Adipocyte (in vitro differentiated cells): ENCODE data around the gene PHACTR2.

Source experiments
- DNase-seq: peaks from one replicate; pipeline ENCODE4 v3.0.0-alpha.2; 2015; ENCODE audit warnings: low read depth
- H3K27me3 ChIP-seq: replicated peaks from 2 replicates; pipeline ENCODE4 v1.7.0; 2013; ENCODE audit warnings: mild to moderate bottlenecking, low read length, moderate library complexity; ENCODE audit not compliant: control insufficient read depth, insufficient read depth
- H3K36me3 ChIP-seq: 2 replicates; pipeline ENCODE4 v1.7.0; 2013; ENCODE audit warnings: low read length, mild to moderate bottlenecking, moderate library complexity; ENCODE audit not compliant: control insufficient read depth, insufficient read depth, severe bottlenecking
- H3K4me1 ChIP-seq: 2 replicates; pipeline ENCODE4 v1.7.0; 2013; ENCODE audit warnings: mild to moderate bottlenecking, low read length, moderate library complexity; ENCODE audit not compliant: control insufficient read depth, insufficient read depth
- H3K4me3 ChIP-seq: 2 replicates; pipeline ENCODE4 v1.7.0; 2013; ENCODE audit warnings: mild to moderate bottlenecking, low read length, moderate library complexity
- H3K9ac ChIP-seq: 2 replicates; pipeline ENCODE4 v1.7.0; 2013; ENCODE audit warnings: mild to moderate bottlenecking, low read length, moderate library complexity
- H3K9me3 ChIP-seq: 2 replicates; pipeline ENCODE4 v1.7.0; 2013; ENCODE audit warnings: mild to moderate bottlenecking, low read length, moderate library complexity; ENCODE audit not compliant: control insufficient read depth

Gene PHACTR2

GRCh38 chr6:143822584-143823024 is 144.8 kb downstream of the PHACTR2 start:
- Histone ChIP-seq H3K9ac (peak overlapping the region; percentile 29), H3K9me3 (no peaks in the 10 kb centered on the region), H3K4me1 (peaks cover 28% of the 10 kb centered on the region), H3K27me3 (no peaks in the 10 kb centered on the region), H3K36me3 (peaks cover 20% of the 10 kb centered on the region), H3K4me3 (no peak overlapping the region)
- DNase-seq = peak; percentile 37

GRCh38 chr6:143823548-143823947 is 145.8 kb downstream of the PHACTR2 start:
- Histone ChIP-seq H3K9ac (no peak overlapping the region), H3K27me3 (no peaks in the 10 kb centered on the region), H3K9me3 (no peaks in the 10 kb centered on the region), H3K4me1 (peaks cover 28% of the 10 kb centered on the region), H3K4me3 (no peak overlapping the region), H3K36me3 (peaks cover 17% of the 10 kb centered on the region)
- no peak for DNase-seq

GRCh38 chr6:143828572-143828971 is 150.8 kb downstream of the PHACTR2 start:
- Histone ChIP-seq H3K36me3 (peaks cover 18% of the 10 kb centered on the region), H3K27me3 (no peaks in the 10 kb centered on the region), H3K4me3 (no peak overlapping the region), H3K9me3 (no peaks in the 10 kb centered on the region), H3K4me1 (peaks cover 10% of the 10 kb centered on the region), H3K9ac (no peak overlapping the region)
- no peak for DNase-seq

- Histone ChIP-seq H3K36me3 (peaks cover 4% of the 10 kb centered on the region), H3K9ac (no peak overlapping the region), H3K27me3 (no peaks in the 10 kb centered on the region), H3K4me1 (no peaks in the 10 kb centered on the region), H3K4me3 (no peak overlapping the region), H3K9me3 (no peaks in the 10 kb centered on the region)
- no peak for DNase-seq
These were observed 158.4 kb downstream of the PHACTR2 start for GRCh38 chr6:143836150-143836549.

GRCh38 chr6:143838395-143838794 is 160.6 kb downstream of the PHACTR2 start:
- H3K27me3 ChIP-seq = no peaks in the 10 kb centered on the region
- H3K36me3 ChIP-seq = no peaks in the 10 kb centered on the region
- H3K4me3 ChIP-seq = no peak overlapping the region
- H3K9me3 ChIP-seq = no peaks in the 10 kb centered on the region
- H3K4me1 ChIP-seq = peaks cover 3% of the 10 kb centered on the region
- no peak for DNase-seq
- H3K9ac ChIP-seq = no peak overlapping the region

GRCh38 chr6:143839196-143839595 is 161.4 kb downstream of the PHACTR2 start:
- H3K9ac ChIP-seq = no peak overlapping the region
- H3K9me3 ChIP-seq = no peaks in the 10 kb centered on the region
- H3K36me3 ChIP-seq = no peaks in the 10 kb centered on the region
- H3K4me1 ChIP-seq = peaks cover 6% of the 10 kb centered on the region
- no peak for DNase-seq
- no peak overlapping the region for H3K4me3 ChIP-seq
- H3K27me3 ChIP-seq = no peaks in the 10 kb centered on the region

GRCh38 chr6:143840595-143841265 is 163.0 kb downstream of the PHACTR2 start:
- H3K36me3 ChIP-seq = peaks cover 13% of the 10 kb centered on the region
- peaks cover 21% of the 10 kb centered on the region for H3K4me1 ChIP-seq
- DNase-seq = no peak
- H3K9ac ChIP-seq = no peak overlapping the region
- no peaks in the 10 kb centered on the region for H3K9me3 ChIP-seq
- H3K27me3 ChIP-seq = no peaks in the 10 kb centered on the region
- no peak overlapping the region for H3K4me3 ChIP-seq

- H3K9ac ChIP-seq = peak overlapping the region; percentile 90
- no peaks in the 10 kb centered on the region for H3K27me3 ChIP-seq
- no peak for DNase-seq
- peak overlapping the region; percentile 85 for H3K4me3 ChIP-seq
- H3K9me3 ChIP-seq = no peaks in the 10 kb centered on the region
- peaks cover 30% of the 10 kb centered on the region for H3K36me3 ChIP-seq
- peaks cover 23% of the 10 kb centered on the region for H3K4me1 ChIP-seq
These were observed 164.7 kb downstream of the PHACTR2 start for GRCh38 chr6:143842461-143842901.

- Histone ChIP-seq H3K27me3 (no peaks in the 10 kb centered on the region), H3K9me3 (no peaks in the 10 kb centered on the region), H3K4me1 (peaks cover 23% of the 10 kb centered on the region), H3K4me3 (peak within 1 kb of the TSS; percentile 85), H3K9ac (peak within 1 kb of the TSS; percentile 90), H3K36me3 (peaks cover 36% of the 10 kb centered on the region)
- DNase-seq = peak; percentile 99
These were observed 165.3 kb downstream of the PHACTR2 start, which contains the start of gene LTV1 for GRCh38 chr6:143842902-143843676. Gene LTV1, plus strand, starts transcription at chr6:143843338. Its CDS starts 140 bp downstream, at chr6:143843478.

GRCh38 chr6:143843677-143843999 is 165.9 kb downstream of the PHACTR2 start:
- Histone ChIP-seq H3K9ac (peak overlapping the region; percentile 90), H3K27me3 (no peaks in the 10 kb centered on the region), H3K4me3 (peak overlapping the region; percentile 85), H3K4me1 (peaks cover 23% of the 10 kb centered on the region), H3K36me3 (peaks cover 41% of the 10 kb centered on the region), H3K9me3 (no peaks in the 10 kb centered on the region)
- no peak for DNase-seq

- H3K9ac ChIP-seq = peak overlapping the region; percentile 90
- H3K36me3 ChIP-seq = peaks cover 45% of the 10 kb centered on the region
- H3K9me3 ChIP-seq = no peaks in the 10 kb centered on the region
- peak overlapping the region; percentile 85 for H3K4me3 ChIP-seq
- H3K27me3 ChIP-seq = no peaks in the 10 kb centered on the region
- peaks cover 23% of the 10 kb centered on the region for H3K4me1 ChIP-seq
- DNase-seq = peak; percentile 35
These were observed 166.2 kb downstream of the PHACTR2 start for GRCh38 chr6:143844006-143844405.
